Suppressor macrophage treated with lipopolysaccharide for 4 hours (primary cell): ENCODE measurements around the gene HEATR9.
"Not testable (repeated sequence)": the region's sequence is repeated elsewhere in the genome, so short reads cannot be mapped to it uniquely, and the experiment has no call there.

Source experiments
- DNase-seq: peaks from one replicate; pipeline ENCODE4 v3.0.0-alpha.2; 2020

The HEATR9 gene

GRCh38 chr17:35868737-35869136, at the start of gene HEATR9:
Gene HEATR9 (minus strand): TSS chr17:35868891. CDS start chr17:35868742, 149 bp downstream.
- no peak for DNase-seq

- DNase-seq, result no peak
These were observed 49.0 kb upstream of the HEATR9 start for GRCh38 chr17:35917519-35918213.

GRCh38 chr17:35915153-35915964, 46.7 kb upstream of the HEATR9 start:
- DNase-seq, result no peak

- DNase-seq, result no peak
These were observed 45.7 kb upstream of the HEATR9 start for GRCh38 chr17:35914354-35914753.

GRCh38 chr17:35913609-35914008, 44.9 kb upstream of the HEATR9 start:
- DNase-seq, result no peak

GRCh38 chr17:35912942-35913341, 44.3 kb upstream of the HEATR9 start:
- no peak for DNase-seq

- DNase-seq, result no peak
These were observed 43.7 kb upstream of the HEATR9 start for GRCh38 chr17:35912339-35912912.

GRCh38 chr17:35909408-35909807, 40.7 kb upstream of the HEATR9 start:
- no peak for DNase-seq

- DNase-seq, result no peak
These were observed 39.0 kb upstream of the HEATR9 start for GRCh38 chr17:35907691-35908090.

- no peak for DNase-seq
These were observed 38.4 kb upstream of the HEATR9 start for GRCh38 chr17:35906926-35907637.

- DNase-seq, result no peak
These were observed 37.7 kb upstream of the HEATR9 start for GRCh38 chr17:35906191-35906925.

GRCh38 chr17:35903451-35903850, 34.8 kb upstream of the HEATR9 start:
- no peak for DNase-seq

GRCh38 chr17:35901631-35902175, 33.0 kb upstream of the HEATR9 start:
- no peak for DNase-seq

- DNase-seq, result no peak
These were observed 32.2 kb upstream of the HEATR9 start for GRCh38 chr17:35900708-35901480.

GRCh38 chr17:35900280-35900679, 31.6 kb upstream of the HEATR9 start:
- DNase-seq, result no peak

- peak; percentile 45 for DNase-seq
These were observed 29.8 kb upstream of the HEATR9 start for GRCh38 chr17:35898283-35899070.

GRCh38 chr17:35897772-35898171, 29.1 kb upstream of the HEATR9 start:
- DNase-seq, result not testable (repeated sequence)

GRCh38 chr17:35895636-35896587, 27.2 kb upstream of the HEATR9 start:
- DNase-seq, result peak; percentile 71

GRCh38 chr17:35894206-35894605, 25.5 kb upstream of the HEATR9 start:
- no peak for DNase-seq
